WI38 (cell line): ENCODE measurements around the gene DTX2.
"Not testable (repeated sequence)": the region's sequence is repeated elsewhere in the genome, so short reads cannot be mapped to it uniquely, and the experiment has no call there.

Source experiments
- H3K4me3 ChIP-seq: 2 replicates; pipeline ENCODE4 v1.5.1; 2011; ENCODE audit warnings: low read depth, mild to moderate bottlenecking, control low read depth, low read length
- CTCF ChIP-seq: IDR thresholded peaks from 2 replicates; pipeline ENCODE4 v1.5.1; 2012; ENCODE audit warnings: low read depth, mild to moderate bottlenecking, control low read depth, low read length

DTX2 gene

DNA sequence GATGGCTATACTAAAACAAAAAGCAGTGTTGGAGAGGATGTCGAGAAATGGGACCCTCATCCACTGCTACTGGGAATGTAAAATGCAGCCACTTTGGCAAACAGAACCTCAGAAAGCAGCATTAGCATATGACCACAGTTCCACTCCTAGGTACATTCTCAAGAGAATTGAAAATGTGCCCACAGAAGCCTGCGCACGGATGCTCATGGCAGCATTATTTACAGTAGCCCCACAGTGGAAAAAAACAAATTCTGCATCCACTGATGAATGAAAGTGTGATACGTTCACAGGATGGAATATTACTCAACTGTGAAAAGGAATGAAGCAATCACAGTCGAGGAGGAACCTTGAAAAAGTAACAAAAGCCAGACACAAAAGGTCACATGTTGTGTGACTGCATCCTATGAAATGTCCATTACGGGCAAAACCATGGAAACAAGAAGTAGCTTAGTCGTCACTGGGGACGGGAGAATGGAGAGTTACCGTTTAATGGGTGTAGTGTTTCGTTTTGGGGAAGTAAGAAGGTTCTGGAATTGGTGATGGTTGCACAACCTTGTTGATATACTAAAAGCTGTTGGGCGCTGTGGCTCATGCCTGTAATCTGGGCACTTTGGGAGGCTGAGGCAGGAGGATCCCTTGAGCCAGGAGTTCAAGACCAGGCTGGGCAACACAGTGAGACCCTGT is 46.4 kb downstream of the DTX2 start:
- H3K4me3 ChIP-seq, result no peak overlapping the region
- no peak for TF ChIP-seq CTCF

DNA sequence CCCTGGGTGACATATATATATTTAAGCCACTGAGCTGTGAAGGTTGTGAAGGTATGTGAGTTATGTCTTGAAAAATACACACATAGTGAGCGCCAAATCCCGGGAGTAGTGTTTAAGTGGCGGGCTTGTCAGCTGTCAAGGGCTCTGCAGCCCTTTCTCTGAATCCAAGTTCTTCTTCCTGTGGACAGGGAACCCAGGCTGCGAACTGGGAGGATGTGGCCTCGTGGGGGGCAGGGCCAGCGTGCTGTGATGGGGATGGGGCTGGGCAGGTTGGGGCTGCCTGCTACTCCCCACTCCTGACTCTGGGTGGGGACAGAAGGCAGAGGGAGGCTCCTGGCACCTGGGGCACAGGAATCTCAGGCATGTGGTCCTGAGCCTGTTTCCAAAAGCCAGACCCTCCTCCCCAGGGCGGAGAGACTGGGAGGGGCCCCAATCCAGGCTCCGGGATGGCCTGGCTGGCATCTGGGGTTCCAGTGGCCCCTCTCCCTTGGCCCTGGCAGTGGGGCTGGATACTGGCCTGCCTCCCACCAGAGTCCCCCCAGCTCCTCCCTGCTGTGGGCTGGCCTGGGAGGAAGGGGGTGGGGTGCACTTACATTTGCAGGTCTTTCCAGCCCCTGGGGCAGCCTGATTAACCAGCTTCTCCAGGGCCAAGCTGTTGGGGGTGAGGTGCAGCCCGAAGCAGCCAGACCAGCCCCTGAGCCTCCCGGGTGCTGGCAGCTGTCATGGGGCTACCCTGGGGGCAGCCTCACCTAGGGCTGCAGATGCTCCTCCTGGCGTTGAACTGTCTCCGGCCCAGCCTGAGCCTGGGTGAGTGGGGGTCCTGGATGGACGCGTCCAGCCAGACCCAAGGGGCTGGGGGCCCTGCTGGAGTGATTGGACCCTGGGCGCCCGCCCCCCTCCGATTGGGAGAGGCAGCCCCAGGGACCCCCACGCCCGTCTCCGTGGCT is 48.7 kb downstream of the DTX2 start, which contains the start of gene UPK3B:
Gene UPK3B (plus strand): TSS at position 622 of the 947 bp plus-strand sequence. CDS start 101 bp downstream, at position 723.
- no peak for TF ChIP-seq CTCF
- H3K4me3 ChIP-seq, result no peak within 1 kb of the TSS

DNA sequence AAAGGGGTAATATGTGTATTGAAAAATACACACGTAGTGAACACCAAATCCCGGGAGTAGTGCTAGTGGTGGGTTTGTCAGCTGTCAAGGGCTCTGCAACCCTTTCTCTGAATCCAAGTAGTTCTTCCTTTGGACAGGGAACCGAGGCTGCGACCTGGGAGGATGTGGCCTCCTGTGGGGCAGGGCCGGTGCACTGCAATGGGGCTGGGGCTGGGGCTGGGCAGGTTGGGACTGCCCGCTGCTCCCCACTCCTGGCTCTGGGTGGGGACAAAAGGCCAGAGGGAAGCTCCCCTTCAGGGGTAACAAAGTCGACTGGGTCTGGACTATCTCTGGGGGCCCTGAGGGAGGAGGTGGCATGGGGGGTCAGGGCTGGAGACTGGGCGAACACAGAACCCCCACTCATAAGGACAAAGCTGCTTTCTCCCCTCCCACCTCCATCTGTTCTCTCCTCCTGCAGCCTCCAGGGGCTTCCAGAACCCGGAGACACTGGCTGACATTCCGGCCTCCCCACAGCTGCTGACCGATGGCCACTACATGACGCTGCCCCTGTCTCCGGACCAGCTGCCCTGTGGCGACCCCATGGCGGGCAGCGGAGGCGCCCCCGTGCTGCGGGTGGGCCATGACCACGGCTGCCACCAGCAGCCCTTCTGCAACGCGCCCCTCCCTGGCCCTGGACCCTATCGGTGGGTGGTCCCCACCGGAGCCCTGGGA is 49.8 kb downstream of the DTX2 start:
- not testable (repeated sequence) for H3K4me3 ChIP-seq

DNA sequence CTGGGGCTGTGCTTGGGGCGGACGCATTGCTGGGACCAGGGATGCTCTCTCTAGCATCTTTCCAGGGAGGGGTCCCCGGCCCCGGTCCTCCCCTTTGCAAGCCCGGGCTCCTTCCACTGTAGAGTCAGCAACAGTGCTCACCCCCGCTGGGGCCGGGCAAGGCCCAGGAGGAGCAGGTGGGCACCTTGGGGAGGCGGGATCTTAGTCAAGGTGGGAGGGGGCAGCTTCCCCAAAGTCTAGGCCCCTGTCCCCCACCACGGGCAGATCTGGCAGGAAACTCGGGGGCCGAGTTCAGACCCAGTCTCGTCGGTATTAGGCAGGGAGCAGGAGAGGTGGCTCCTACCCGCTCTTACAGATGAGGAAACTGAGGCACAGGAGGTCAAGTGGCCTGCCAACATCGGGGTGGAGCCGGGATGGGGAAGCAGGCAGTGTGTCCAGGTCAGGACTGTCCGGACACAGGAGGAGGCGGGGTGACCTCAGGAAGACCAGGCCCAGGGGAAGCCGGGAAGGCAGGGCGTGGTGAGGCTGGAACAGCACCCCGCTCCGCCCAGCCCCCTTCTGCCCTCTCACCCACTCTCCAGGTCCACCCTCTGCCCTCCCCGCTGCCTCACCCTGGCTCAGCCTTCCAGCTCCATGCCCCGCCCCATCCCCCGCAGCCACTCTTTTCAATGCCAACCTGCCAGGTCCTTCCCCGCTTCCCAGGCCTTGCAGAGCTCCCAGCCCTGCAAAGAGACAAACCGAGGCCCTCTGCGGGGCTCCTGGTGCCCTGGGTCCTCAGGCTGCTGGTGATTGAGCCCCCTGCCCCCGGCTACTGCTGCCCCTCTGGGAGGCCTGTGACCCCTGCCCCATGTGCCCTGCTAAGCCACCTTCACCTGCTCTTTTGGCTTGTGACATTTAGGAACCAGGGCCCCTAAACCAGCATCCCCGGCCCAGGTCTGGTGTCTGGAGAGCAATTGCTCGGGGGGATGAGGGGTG is 50.7 kb downstream of the DTX2 start:
- not testable (repeated sequence) for H3K4me3 ChIP-seq

GRCh38 chr7:76512941-76513816 is 51.7 kb downstream of the DTX2 start:
- TF ChIP-seq CTCF, result peak; percentile 38; the same call in 1 of the 2 replicates
- H3K4me3 ChIP-seq, result no peak overlapping the region

DNA sequence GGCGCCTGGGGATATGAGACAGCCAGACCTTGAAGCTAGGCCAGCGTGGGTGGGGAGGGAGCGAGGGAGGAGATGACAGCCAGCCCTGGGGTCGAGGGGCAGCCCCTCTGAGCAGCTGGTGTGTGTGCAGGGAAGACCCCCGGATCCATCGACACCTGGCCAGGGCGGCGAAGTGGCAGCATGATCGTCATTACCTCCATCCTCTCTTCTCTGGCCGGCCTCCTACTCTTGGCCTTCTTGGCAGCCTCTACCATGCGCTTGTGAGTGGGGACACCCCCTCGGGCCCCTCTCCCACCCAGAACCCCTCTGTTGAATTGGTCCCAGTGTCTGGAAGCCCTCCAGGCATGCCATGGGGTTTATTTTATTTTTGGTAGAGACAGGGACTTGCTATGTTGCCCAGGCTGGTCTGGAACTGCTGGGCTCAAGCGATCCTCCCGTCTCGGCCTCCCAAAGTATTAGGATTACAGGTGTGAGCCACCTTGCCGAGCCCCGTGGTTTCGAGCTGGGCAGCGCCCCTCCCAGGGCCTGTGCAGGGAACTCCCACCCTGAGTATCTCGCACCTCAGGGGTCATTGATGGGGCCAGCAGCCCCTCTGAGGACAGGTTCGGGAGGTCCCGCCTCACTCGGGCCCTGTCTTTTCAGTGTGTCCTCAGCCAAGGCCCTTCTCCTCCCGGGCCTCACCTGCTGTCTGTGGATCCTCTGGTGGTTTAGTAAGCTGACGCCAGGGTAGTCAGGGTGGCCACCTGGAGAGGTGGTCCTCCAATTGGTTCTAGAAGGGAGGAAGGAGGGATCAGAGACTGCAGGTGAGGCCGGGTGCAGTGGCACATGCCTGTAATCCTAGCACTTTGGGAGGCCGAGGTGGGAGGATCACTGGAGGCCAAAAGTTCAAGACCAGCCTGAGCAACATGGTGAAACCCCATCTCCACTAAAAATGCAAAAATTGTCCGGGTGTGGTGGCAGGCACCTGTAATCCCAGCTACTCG is 52.6 kb downstream of the DTX2 start:
- no peak overlapping the region for H3K4me3 ChIP-seq
- no peak for TF ChIP-seq CTCF
